ENCODE data around the gene TM4SF1.

The TM4SF1 gene

DNA sequence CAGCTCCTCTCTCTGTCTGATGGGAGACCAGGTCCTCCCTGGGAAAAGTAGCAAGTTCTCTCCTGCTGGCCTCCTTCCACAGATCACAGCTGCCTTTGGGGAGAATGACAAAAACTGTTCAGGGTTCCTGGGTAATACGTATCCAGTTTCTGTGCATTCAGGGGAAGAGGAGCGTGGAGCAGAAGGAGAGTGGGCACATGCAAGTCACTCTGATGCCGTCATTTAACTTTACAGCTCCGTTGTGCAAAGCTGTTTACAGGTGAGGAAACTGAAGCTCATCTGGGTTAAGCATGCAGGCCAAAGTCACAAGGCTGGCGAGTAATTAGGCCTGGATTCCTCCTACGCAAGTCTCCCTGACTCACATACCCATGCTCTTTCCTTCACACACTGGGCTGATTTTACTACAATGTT lies 7.5 kb upstream of the TM4SF1 start:
- no peak for ATAC-seq
- TF ChIP-seq POU6F1 (CRISPR knock-in tag; IDR thresholded peaks at IDR 0.05; ENCODE audit: borderline replicate concordance, low read depth) (no peak), ISL1 (CRISPR knock-in tag; IDR thresholded peaks at IDR 0.05) (no peak), ZC3H10 (CRISPR knock-in tag; IDR thresholded peaks at IDR 0.05) (no peak), ARNTL (CRISPR knock-in tag; IDR thresholded peaks at IDR 0.05; ENCODE audit: borderline replicate concordance, low read depth) (no peak), TSHZ2 (CRISPR knock-in tag; IDR thresholded peaks at IDR 0.05) (no peak), ZNF565 (CRISPR knock-in tag; conservative IDR thresholded peaks at IDR 0.05; ENCODE audit: low read depth) (no peak), ZFP3 (CRISPR knock-in tag; IDR thresholded peaks at IDR 0.05) (no peak), CSDC2 (CRISPR knock-in tag; IDR thresholded peaks at IDR 0.05) (no peak), TCF4 (CRISPR knock-in tag; IDR thresholded peaks at IDR 0.05; ENCODE audit: borderline replicate concordance) (no peak), SNAI2 (CRISPR knock-in tag; IDR thresholded peaks at IDR 0.05) (no peak), BACH2 (CRISPR knock-in tag; IDR thresholded peaks at IDR 0.05; ENCODE audit: borderline replicate concordance) (no peak), ESRRG (CRISPR knock-in tag; IDR thresholded peaks at IDR 0.05) (no peak), ZFP30 (CRISPR knock-in tag; IDR thresholded peaks at IDR 0.05) (no peak), ZNF70 (CRISPR knock-in tag; IDR thresholded peaks at IDR 0.05) (no peak), CSRNP3 (CRISPR knock-in tag; IDR thresholded peaks at IDR 0.05) (no peak), PPARA (CRISPR knock-in tag; IDR thresholded peaks at IDR 0.05; ENCODE audit: borderline replicate concordance) (no peak), RARB (CRISPR knock-in tag; IDR thresholded peaks at IDR 0.05) (no peak), ZNF8 (CRISPR knock-in tag; IDR thresholded peaks at IDR 0.05) (no peak), GLIS3 (CRISPR knock-in tag; IDR thresholded peaks at IDR 0.05) (no peak)
- TF ChIP-seq, protein P1, sequence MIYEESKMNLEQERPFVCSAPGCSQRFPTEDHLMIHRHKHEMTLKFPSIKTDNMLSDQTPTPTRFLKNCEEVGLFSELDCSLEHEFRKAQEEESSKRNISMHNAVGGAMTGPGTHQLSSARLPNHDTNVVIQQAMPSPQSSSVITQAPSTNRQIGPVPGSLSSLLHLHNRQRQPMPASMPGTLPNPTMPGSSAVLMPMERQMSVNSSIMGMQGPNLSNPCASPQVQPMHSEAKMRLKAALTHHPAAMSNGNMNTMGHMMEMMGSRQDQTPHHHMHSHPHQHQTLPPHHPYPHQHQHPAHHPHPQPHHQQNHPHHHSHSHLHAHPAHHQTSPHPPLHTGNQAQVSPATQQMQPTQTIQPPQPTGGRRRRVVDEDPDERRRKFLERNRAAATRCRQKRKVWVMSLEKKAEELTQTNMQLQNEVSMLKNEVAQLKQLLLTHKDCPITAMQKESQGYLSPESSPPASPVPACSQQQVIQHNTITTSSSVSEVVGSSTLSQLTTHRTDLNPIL (CRISPR knock-in tag; IDR thresholded peaks at IDR 0.05; ENCODE audit: low read depth) = no peak

- TF ChIP-seq OSR1 (CRISPR knock-in tag; IDR thresholded peaks at IDR 0.05) = no peak
- no peak for TF ChIP-seq CSRNP3 (CRISPR knock-in tag; IDR thresholded peaks at IDR 0.05)
- TF ChIP-seq ESRRG (CRISPR knock-in tag; IDR thresholded peaks at IDR 0.05) = no peak
- TF ChIP-seq ARNTL (CRISPR knock-in tag; IDR thresholded peaks at IDR 0.05; ENCODE audit: borderline replicate concordance, low read depth) = no peak
- TF ChIP-seq ZNF565 (CRISPR knock-in tag; conservative IDR thresholded peaks at IDR 0.05; ENCODE audit: low read depth) = no peak
- no peak for TF ChIP-seq CSDC2 (CRISPR knock-in tag; IDR thresholded peaks at IDR 0.05)
- no peak for TF ChIP-seq BACH2 (CRISPR knock-in tag; IDR thresholded peaks at IDR 0.05; ENCODE audit: borderline replicate concordance)
- TF ChIP-seq ZFP30 (CRISPR knock-in tag; IDR thresholded peaks at IDR 0.05) = no peak
- no peak for ATAC-seq
These were observed 6.7 kb upstream of the TM4SF1 start for GRCh38 chr3:149384167-149384566.

DNA sequence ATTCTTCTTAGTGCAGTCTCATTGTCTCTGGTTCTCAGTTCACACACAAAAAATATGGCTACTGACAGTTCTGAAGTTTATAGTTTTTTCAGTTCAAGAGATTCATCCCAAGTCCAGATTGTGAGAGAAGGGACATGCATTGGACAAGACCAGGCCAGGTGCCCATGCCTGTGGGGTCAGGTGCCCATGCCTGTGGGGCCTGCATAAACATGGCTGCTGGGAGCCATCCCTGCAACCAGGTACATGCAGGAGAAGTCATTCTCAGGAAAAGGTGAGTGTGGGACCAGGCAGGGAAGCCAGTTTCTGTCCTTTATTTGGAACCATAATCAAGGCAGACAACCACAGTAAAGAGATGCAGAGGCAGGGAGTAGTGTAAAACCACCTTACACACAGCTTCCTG lies 6.3 kb upstream of the TM4SF1 start:
- no peak for ATAC-seq
- no peak for TF ChIP-seq ZNF8 (CRISPR knock-in tag; IDR thresholded peaks at IDR 0.05)
- TF ChIP-seq ZNF70 (CRISPR knock-in tag; IDR thresholded peaks at IDR 0.05) = no peak
- no peak for TF ChIP-seq TCF4 (CRISPR knock-in tag; IDR thresholded peaks at IDR 0.05; ENCODE audit: borderline replicate concordance)
- no peak for TF ChIP-seq PPARA (CRISPR knock-in tag; IDR thresholded peaks at IDR 0.05; ENCODE audit: borderline replicate concordance)
- no peak for TF ChIP-seq ZFP30 (CRISPR knock-in tag; IDR thresholded peaks at IDR 0.05)
- no peak for TF ChIP-seq CSRNP3 (CRISPR knock-in tag; IDR thresholded peaks at IDR 0.05)
- no peak for TF ChIP-seq GLIS3 (CRISPR knock-in tag; IDR thresholded peaks at IDR 0.05)
- no peak for TF ChIP-seq ZC3H10 (CRISPR knock-in tag; IDR thresholded peaks at IDR 0.05)
- TF ChIP-seq ISL1 (CRISPR knock-in tag; IDR thresholded peaks at IDR 0.05) = no peak
- TF ChIP-seq TOX (CRISPR knock-in tag; IDR thresholded peaks at IDR 0.05; ENCODE audit: borderline replicate concordance) = no peak
- TF ChIP-seq RARB (CRISPR knock-in tag; IDR thresholded peaks at IDR 0.05) = no peak
- no peak for TF ChIP-seq BACH2 (CRISPR knock-in tag; IDR thresholded peaks at IDR 0.05; ENCODE audit: borderline replicate concordance)
- TF ChIP-seq POU6F1 (CRISPR knock-in tag; IDR thresholded peaks at IDR 0.05; ENCODE audit: borderline replicate concordance, low read depth) = no peak
- no peak for TF ChIP-seq ARNTL (CRISPR knock-in tag; IDR thresholded peaks at IDR 0.05; ENCODE audit: borderline replicate concordance, low read depth)
- TF ChIP-seq ESRRG (CRISPR knock-in tag; IDR thresholded peaks at IDR 0.05) = no peak
- no peak for TF ChIP-seq OSR1 (CRISPR knock-in tag; IDR thresholded peaks at IDR 0.05)
- TF ChIP-seq ZNF565 (CRISPR knock-in tag; conservative IDR thresholded peaks at IDR 0.05; ENCODE audit: low read depth) = no peak
